ENCODE results near the gene CCL24. TPM values are rescaled to one million over a fixed set of nuclear protein-coding genes. Genes with fewer than 3 reads are reported as not detected.

The CCL24 gene
- polyA plus RNA-seq, 4 donors, result 2.9 to 76.7 (median 31.6) TPM

DNA sequence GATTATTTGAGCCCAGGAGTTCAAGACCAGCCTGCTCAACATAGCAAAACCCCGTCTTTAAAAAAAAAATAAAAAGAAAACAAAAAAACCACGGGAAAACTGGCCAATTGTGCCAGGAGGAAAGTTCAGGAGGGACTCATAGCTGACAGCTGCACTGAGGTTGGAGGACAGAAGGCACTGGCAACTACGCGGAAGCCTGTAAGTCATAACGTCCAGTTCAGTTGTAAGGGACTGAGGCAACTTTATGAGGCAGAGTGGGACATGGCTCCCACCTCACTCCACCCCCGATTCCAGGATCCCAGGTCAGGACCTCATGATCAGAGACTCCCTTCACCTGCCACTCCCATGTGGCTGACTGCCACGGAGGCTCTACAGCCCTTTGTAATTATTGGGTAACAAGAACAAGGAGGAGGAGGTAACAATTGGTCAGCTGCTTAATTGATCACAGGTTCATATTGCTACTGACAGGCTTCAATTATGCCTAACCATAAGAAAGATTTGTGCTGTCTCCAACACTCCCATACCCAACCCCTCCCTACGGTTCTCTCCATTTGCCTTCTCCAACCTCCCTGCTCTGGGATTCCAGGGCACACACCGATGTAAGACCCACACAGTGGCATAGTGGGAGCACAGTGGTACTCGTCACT lies 1.9 kb upstream of the CCL24 start:
- FAIRE-seq (no peak), DNase-seq (peak in 1 of 2 donors; percentile 35)
- WGBS, 3 donors, result 23 to 63% (median 31%) methylated on average over 9 to 10 of the region's 10 CpGs
- Histone ChIP-seq H3K36me3 (ENCODE audit: control insufficient read depth in 3 of 3, insufficient read depth in 2 of 3, low read depth in 1 of 3, low read length in 3 of 3) (no peaks in the 10 kb centered on the region), H3K4me3 (ENCODE audit: low read depth in 1 of 3, low read length in 3 of 3) (no peak overlapping the region), H3K27me3 (ENCODE audit: control insufficient read depth in 3 of 3, insufficient read depth in 3 of 3, low read length in 3 of 3) (no peaks in the 10 kb centered on the region), H3K27ac (ENCODE audit: low read depth in 1 of 3, low read length in 2 of 3) (no peak overlapping the region), H3K9me3 (ENCODE audit: control insufficient read depth in 2 of 2, insufficient read depth in 1 of 2, low read depth in 1 of 2, low read length in 1 of 2) (no peaks in the 10 kb centered on the region), H3K4me1 (ENCODE audit: control insufficient read depth in 3 of 3, insufficient read depth in 2 of 3, low read depth in 1 of 3, low read length in 2 of 3) (no peaks in the 10 kb centered on the region)

DNA sequence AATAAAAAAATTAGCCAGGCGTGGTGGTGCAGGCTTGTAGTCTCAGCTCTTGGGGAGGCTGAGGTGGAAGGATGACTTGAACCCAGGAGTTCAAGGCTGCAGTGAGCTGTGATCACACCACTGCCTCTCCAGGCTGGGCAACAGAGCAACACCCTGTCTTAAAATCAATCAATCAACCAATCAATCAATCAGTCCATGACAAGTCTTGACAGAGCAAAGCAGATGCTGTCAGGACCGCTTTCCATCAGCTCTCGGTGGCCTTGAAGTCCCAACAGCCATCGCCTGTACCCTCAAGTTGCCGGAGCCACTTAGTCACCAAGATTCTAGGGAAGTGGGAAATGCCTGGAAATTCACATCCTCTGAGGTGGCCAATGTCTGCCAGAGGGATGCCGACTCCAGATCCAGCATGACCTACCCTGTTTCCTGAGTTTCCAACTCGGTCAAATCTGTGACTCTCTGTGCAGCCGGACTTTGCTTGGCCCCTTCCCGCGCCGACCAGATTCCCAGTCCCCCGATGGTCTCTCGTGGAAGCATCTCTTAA lies 871 bp upstream of the CCL24 start:
- no peak for FAIRE-seq
- 81 to 94% (median 89%) methylated on average over 13 of the region's 13 CpGs for WGBS, 3 donors

GRCh38 chr7:75813084-75813483 lies 522 bp downstream of the CCL24 start:
- Histone ChIP-seq H3K4me1 (ENCODE audit: control insufficient read depth in 3 of 3, insufficient read depth in 2 of 3, low read depth in 1 of 3, low read length in 2 of 3) (no peaks in the 10 kb centered on the region), H3K4me3 (ENCODE audit: low read depth in 1 of 3, low read length in 3 of 3) (no peak overlapping the region), H3K9me3 (ENCODE audit: control insufficient read depth in 2 of 2, insufficient read depth in 1 of 2, low read depth in 1 of 2, low read length in 1 of 2) (peaks cover 0 to 4% of the 10 kb centered on the region in 2 donors), H3K27me3 (ENCODE audit: control insufficient read depth in 3 of 3, insufficient read depth in 3 of 3, low read length in 3 of 3) (no peaks in the 10 kb centered on the region), H3K36me3 (ENCODE audit: control insufficient read depth in 3 of 3, insufficient read depth in 2 of 3, low read depth in 1 of 3, low read length in 3 of 3) (no peaks in the 10 kb centered on the region), H3K27ac (ENCODE audit: low read depth in 1 of 3, low read length in 2 of 3) (no peak overlapping the region)
- no peak for FAIRE-seq
- 57 to 76% (median 60%) methylated on average over 3 of the region's 3 CpGs for WGBS, 3 donors
- DNase-seq, result no peak

More for the DNA sequence above, 871 bp upstream of the CCL24 start:
- H3K27me3 ChIP-seq (ENCODE audit: control insufficient read depth in 3 of 3, insufficient read depth in 3 of 3, low read length in 3 of 3), result no peaks in the 10 kb centered on the region
- no peaks in the 10 kb centered on the region for H3K36me3 ChIP-seq (ENCODE audit: control insufficient read depth in 3 of 3, insufficient read depth in 2 of 3, low read depth in 1 of 3, low read length in 3 of 3)
- no peak for DNase-seq
- H3K9me3 ChIP-seq (ENCODE audit: control insufficient read depth in 2 of 2, insufficient read depth in 1 of 2, low read depth in 1 of 2, low read length in 1 of 2), result no peaks in the 10 kb centered on the region
- no peaks in the 10 kb centered on the region for H3K4me1 ChIP-seq (ENCODE audit: control insufficient read depth in 3 of 3, insufficient read depth in 2 of 3, low read depth in 1 of 3, low read length in 2 of 3)
- no peak overlapping the region for H3K4me3 ChIP-seq (ENCODE audit: low read depth in 1 of 3, low read length in 3 of 3)
- no peak overlapping the region for H3K27ac ChIP-seq (ENCODE audit: low read depth in 1 of 3, low read length in 2 of 3)

GRCh38 chr7:75811894-75812678 lies 1.5 kb downstream of the CCL24 start:
- FAIRE-seq, result no peak
- H3K27me3 ChIP-seq (ENCODE audit: control insufficient read depth in 3 of 3, insufficient read depth in 3 of 3, low read length in 3 of 3), result no peaks in the 10 kb centered on the region
- WGBS, 3 donors, result 81 to 84% (median 82%) methylated on average over 11 of the region's 11 CpGs
- no peak overlapping the region for H3K4me3 ChIP-seq (ENCODE audit: low read depth in 1 of 3, low read length in 3 of 3)
- no peaks in the 10 kb centered on the region for H3K4me1 ChIP-seq (ENCODE audit: control insufficient read depth in 3 of 3, insufficient read depth in 2 of 3, low read depth in 1 of 3, low read length in 2 of 3)
- H3K9me3 ChIP-seq (ENCODE audit: control insufficient read depth in 2 of 2, insufficient read depth in 1 of 2, low read depth in 1 of 2, low read length in 1 of 2), result peaks cover 0 to 13% of the 10 kb centered on the region in 2 donors
- no peak overlapping the region for H3K27ac ChIP-seq (ENCODE audit: low read depth in 1 of 3, low read length in 2 of 3)
- H3K36me3 ChIP-seq (ENCODE audit: control insufficient read depth in 3 of 3, insufficient read depth in 2 of 3, low read depth in 1 of 3, low read length in 3 of 3), result no peaks in the 10 kb centered on the region
- no peak for DNase-seq

DNA sequence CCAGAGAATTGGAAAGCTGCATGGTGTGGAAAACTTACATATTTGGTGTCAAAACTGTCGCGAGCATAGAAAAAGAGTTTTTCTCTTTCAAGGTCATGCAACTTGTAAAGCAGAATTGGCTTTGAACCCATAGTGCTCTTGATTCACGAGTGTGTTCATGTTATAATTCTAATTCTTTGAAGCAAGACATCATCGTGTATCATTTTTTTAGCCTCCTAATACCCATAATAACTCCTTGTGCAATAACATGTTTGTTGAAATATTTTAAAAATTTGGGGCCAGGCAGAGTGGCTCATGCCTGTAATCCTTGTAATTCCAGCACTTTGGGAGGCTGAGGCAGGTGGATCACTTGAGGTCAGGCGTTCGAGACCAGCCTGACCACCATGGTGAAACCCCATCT lies 4.2 kb downstream of the CCL24 start:
- Histone ChIP-seq H3K4me3 (ENCODE audit: low read depth in 1 of 3, low read length in 3 of 3) (no peak overlapping the region), H3K9me3 (ENCODE audit: control insufficient read depth in 2 of 2, insufficient read depth in 1 of 2, low read depth in 1 of 2, low read length in 1 of 2) (peaks cover 0 to 31% of the 10 kb centered on the region in 2 donors), H3K4me1 (ENCODE audit: control insufficient read depth in 3 of 3, insufficient read depth in 2 of 3, low read depth in 1 of 3, low read length in 2 of 3) (no peaks in the 10 kb centered on the region), H3K27me3 (ENCODE audit: control insufficient read depth in 3 of 3, insufficient read depth in 3 of 3, low read length in 3 of 3) (no peaks in the 10 kb centered on the region), H3K27ac (ENCODE audit: low read depth in 1 of 3, low read length in 2 of 3) (no peak overlapping the region), H3K36me3 (ENCODE audit: control insufficient read depth in 3 of 3, insufficient read depth in 2 of 3, low read depth in 1 of 3, low read length in 3 of 3) (no peaks in the 10 kb centered on the region)
- 82 to 91% (median 84%) methylated on average over 6 of the region's 6 CpGs for WGBS, 3 donors
- FAIRE-seq, result no peak
- DNase-seq, result no peak

GRCh38 chr7:75808106-75808505 lies 5.5 kb downstream of the CCL24 start:
- WGBS, 3 donors, result 43 to 69% (median 64%) methylated on average over 6 of the region's 6 CpGs

GRCh38 chr7:75807452-75807851 lies 6.2 kb downstream of the CCL24 start:
- no peaks in the 10 kb centered on the region for H3K36me3 ChIP-seq (ENCODE audit: control insufficient read depth in 3 of 3, insufficient read depth in 2 of 3, low read depth in 1 of 3, low read length in 3 of 3)

More at GRCh38 chr7:75808106-75808505, 5.5 kb downstream of the CCL24 start:
- Histone ChIP-seq H3K4me1 (ENCODE audit: control insufficient read depth in 3 of 3, insufficient read depth in 2 of 3, low read depth in 1 of 3, low read length in 2 of 3) (no peaks in the 10 kb centered on the region), H3K27me3 (ENCODE audit: control insufficient read depth in 3 of 3, insufficient read depth in 3 of 3, low read length in 3 of 3) (no peaks in the 10 kb centered on the region), H3K36me3 (ENCODE audit: control insufficient read depth in 3 of 3, insufficient read depth in 2 of 3, low read depth in 1 of 3, low read length in 3 of 3) (no peaks in the 10 kb centered on the region), H3K9me3 (ENCODE audit: control insufficient read depth in 2 of 2, insufficient read depth in 1 of 2, low read depth in 1 of 2, low read length in 1 of 2) (peaks cover 0 to 31% of the 10 kb centered on the region in 2 donors), H3K4me3 (ENCODE audit: low read depth in 1 of 3, low read length in 3 of 3) (no peak overlapping the region), H3K27ac (ENCODE audit: low read depth in 1 of 3, low read length in 2 of 3) (no peak overlapping the region)
- FAIRE-seq, result no peak
- no peak for DNase-seq

GRCh38 chr7:75806560-75807307 lies 6.9 kb downstream of the CCL24 start:
- H3K36me3 ChIP-seq (ENCODE audit: control insufficient read depth in 3 of 3, insufficient read depth in 2 of 3, low read depth in 1 of 3, low read length in 3 of 3), result no peaks in the 10 kb centered on the region
- DNase-seq, result no peak
- peaks cover 0 to 31% of the 10 kb centered on the region in 2 donors for H3K9me3 ChIP-seq (ENCODE audit: control insufficient read depth in 2 of 2, insufficient read depth in 1 of 2, low read depth in 1 of 2, low read length in 1 of 2)
- H3K27me3 ChIP-seq (ENCODE audit: control insufficient read depth in 3 of 3, insufficient read depth in 3 of 3, low read length in 3 of 3), result no peaks in the 10 kb centered on the region
- H3K27ac ChIP-seq (ENCODE audit: low read depth in 1 of 3, low read length in 2 of 3), result no peak overlapping the region
- no peaks in the 10 kb centered on the region for H3K4me1 ChIP-seq (ENCODE audit: control insufficient read depth in 3 of 3, insufficient read depth in 2 of 3, low read depth in 1 of 3, low read length in 2 of 3)
- no peak for FAIRE-seq
- WGBS, 3 donors, result 93 to 98% (median 96%) methylated on average over 4 of the region's 4 CpGs
- no peak overlapping the region for H3K4me3 ChIP-seq (ENCODE audit: low read depth in 1 of 3, low read length in 3 of 3)

More at GRCh38 chr7:75807452-75807851, 6.2 kb downstream of the CCL24 start:
- Histone ChIP-seq H3K9me3 (ENCODE audit: control insufficient read depth in 2 of 2, insufficient read depth in 1 of 2, low read depth in 1 of 2, low read length in 1 of 2) (peaks cover 0 to 31% of the 10 kb centered on the region in 2 donors), H3K4me1 (ENCODE audit: control insufficient read depth in 3 of 3, insufficient read depth in 2 of 3, low read depth in 1 of 3, low read length in 2 of 3) (no peaks in the 10 kb centered on the region), H3K27ac (ENCODE audit: low read depth in 1 of 3, low read length in 2 of 3) (no peak overlapping the region), H3K4me3 (ENCODE audit: low read depth in 1 of 3, low read length in 3 of 3) (no peak overlapping the region), H3K27me3 (ENCODE audit: control insufficient read depth in 3 of 3, insufficient read depth in 3 of 3, low read length in 3 of 3) (no peaks in the 10 kb centered on the region)
- WGBS, 3 donors, result 92 to 94% (median 94%) methylated on average over 9 of the region's 9 CpGs
- DNase-seq (no peak), FAIRE-seq (no peak)

All from small intestine (tissue), 7 donors.